Tibial nerve (tissue), 4 donors: ENCODE data around the gene MORC2. TPM values are rescaled to one million over a fixed set of nuclear protein-coding genes. Genes with fewer than 3 reads are reported as not detected.

Experiments used
- DNase-seq, 2 donors: peaks; one replicate each; pipeline ENCODE4 v3.0.0-alpha.2; 2019; ENCODE audit warnings: low spot score in 2 of 2
- H3K27ac ChIP-seq, 4 donors: fragments of 200-600 bp; sonication (generic) in 3 of 4; one replicate each; pipeline ENCODE4 v1.5.1; 2017 to 2019; ENCODE audit warnings: mild to moderate bottlenecking in 1 of 4
- H3K27me3 ChIP-seq, 2 donors: fragments of 200-600 bp; sonication (generic) in 1 of 2; one replicate each; pipeline versions ENCODE4 v1.5.1 to v1.6.0; 2017 to 2019
- H3K36me3 ChIP-seq, 3 donors: fragments of 200-600 bp; sonication (generic); one replicate each; pipeline ENCODE4 v1.5.1; 2018 to 2019
- H3K4me1 ChIP-seq, 4 donors: fragments of 200-600 bp; sonication (generic) in 3 of 4; one replicate each; pipeline ENCODE4 v1.5.1; 2017 to 2019
- H3K4me3 ChIP-seq, 4 donors: fragments of 200-600 bp; sonication (generic) in 3 of 4; one replicate each; pipeline ENCODE4 v1.5.1; 2017 to 2019; ENCODE audit warnings: mild to moderate bottlenecking in 1 of 4, moderate library complexity in 1 of 4
- H3K9me3 ChIP-seq, 4 donors: fragments of 200-600 bp; sonication (generic) in 3 of 4; one replicate each; pipeline ENCODE4 v1.5.1; 2017 to 2019
- CTCF ChIP-seq, 5 experiments: fragments of 200-600 bp in 3 of 5; fragments of 450-650 bp in 2 of 5; sonication (generic) in 3 of 5; IDR thresholded peaks; one replicate each; pipeline ENCODE4 v1.5.1; 2016 to 2019; ENCODE audit warnings: antibody characterized with exemption in 5 of 5, mild to moderate bottlenecking in 3 of 5, moderate library complexity in 2 of 5
- EP300 ChIP-seq, 2 donors: sonication (generic); formaldehyde crosslinking; IDR thresholded peaks; one replicate each; pipeline ENCODE4 v1.6.1; 2017; ENCODE audit warnings: antibody characterized with exemption in 2 of 2, mild to moderate bottlenecking in 1 of 2
- POLR2A ChIP-seq, 2 donors: fragments of 450-650 bp; IDR thresholded peaks; one replicate each; pipeline ENCODE4 v1.6.1; 2017; ENCODE audit warnings: antibody characterized with exemption in 2 of 2, mild to moderate bottlenecking in 2 of 2, moderate library complexity in 2 of 2
- WGBS, 2 donors: methylation state at CpG; one replicate each; pipeline ENCODE4 v1.1.5; 2018; 5-methylcytosine and 5-hydroxymethylcytosine counted together
- total RNA-seq, 4 donors: library from RNA; depleted of rRNA; stranded (reverse); fragments of >200 nt; gene quantifications; one replicate each; pipeline ENCODE4 v1.1.0, GENCODE V29; 2016

Gene MORC2
- total RNA-seq, 4 donors from 2014 or later = 18.0 to 22.0 (median 21.0) TPM

GRCh38 chr22:30905696-30906341 is 62.8 kb downstream of the MORC2 start:
- Histone ChIP-seq H3K27ac (no peak overlapping the region), H3K36me3 (peaks cover 0 to 55% (median 0%) of the 10 kb centered on the region in 3 donors), H3K4me3 (no peak overlapping the region), H3K4me1 (no peaks in the 10 kb centered on the region), H3K9me3 (peaks cover 0 to 2% (median 0%) of the 10 kb centered on the region in 4 donors), H3K27me3 (no peaks in the 10 kb centered on the region)
- WGBS, 2 donors = 94 to 95% methylated on average over 46 to 47 of the region's 49 CpGs
- TF ChIP-seq EP300 (IDR thresholded peaks at IDR 0.05) (no peak), POLR2A (IDR thresholded peaks at IDR 0.05) (no peak), CTCF (IDR thresholded peaks at IDR 0.05) (no peak)
- DNase-seq = no peak

GRCh38 chr22:30903876-30904460 is 64.6 kb downstream of the MORC2 start:
- 93 to 97% methylated on average over 6 of the region's 6 CpGs for WGBS, 2 donors
- H3K27ac ChIP-seq = no peak overlapping the region

GRCh38 chr22:30902496-30903357 is 65.8 kb downstream of the MORC2 start:
- H3K4me3 ChIP-seq = no peak overlapping the region
- 76 to 82% methylated on average over 16 of the region's 16 CpGs for WGBS, 2 donors
- peaks cover 0 to 43% (median 0%) of the 10 kb centered on the region in 3 donors for H3K36me3 ChIP-seq
- TF ChIP-seq CTCF (IDR thresholded peaks at IDR 0.05) (no peak), EP300 (IDR thresholded peaks at IDR 0.05) (no peak), POLR2A (IDR thresholded peaks at IDR 0.05) (no peak)
- no peak overlapping the region for H3K27ac ChIP-seq
- no peaks in the 10 kb centered on the region for H3K4me1 ChIP-seq
- H3K27me3 ChIP-seq = no peaks in the 10 kb centered on the region
- no peak for DNase-seq
- peaks cover 0 to 30% (median 6%) of the 10 kb centered on the region in 4 donors for H3K9me3 ChIP-seq

More at GRCh38 chr22:30903876-30904460, 64.6 kb downstream of the MORC2 start:
- TF ChIP-seq EP300 (IDR thresholded peaks at IDR 0.05) (no peak), CTCF (IDR thresholded peaks at IDR 0.05) (no peak), POLR2A (IDR thresholded peaks at IDR 0.05) (no peak)
- H3K9me3 ChIP-seq = peaks cover 0 to 20% (median 4%) of the 10 kb centered on the region in 4 donors
- DNase-seq = no peak
- no peaks in the 10 kb centered on the region for H3K4me1 ChIP-seq
- no peaks in the 10 kb centered on the region for H3K27me3 ChIP-seq
- H3K36me3 ChIP-seq = peaks cover 0 to 41% (median 0%) of the 10 kb centered on the region in 3 donors
- H3K4me3 ChIP-seq = no peak overlapping the region

GRCh38 chr22:30894371-30894740 is 74.2 kb downstream of the MORC2 start:
- H3K27me3 ChIP-seq = no peaks in the 10 kb centered on the region
- peaks cover 0 to 14% (median 4%) of the 10 kb centered on the region in 4 donors for H3K9me3 ChIP-seq
- TF ChIP-seq EP300 (IDR thresholded peaks at IDR 0.05) (no peak), CTCF (IDR thresholded peaks at IDR 0.05) (no peak), POLR2A (IDR thresholded peaks at IDR 0.05) (no peak)
- 64 to 69% methylated on average over 3 of the region's 3 CpGs for WGBS, 2 donors
- H3K27ac ChIP-seq = no peak overlapping the region
- peaks cover 0 to 62% (median 0%) of the 10 kb centered on the region in 3 donors for H3K36me3 ChIP-seq
- no peaks in the 10 kb centered on the region for H3K4me1 ChIP-seq
- DNase-seq = no peak
- H3K4me3 ChIP-seq = no peak overlapping the region
